ENCODE data around the gene MACROD2.
"Not testable (repeated sequence)": the region's sequence is repeated elsewhere in the genome, so short reads cannot be mapped to it uniquely, and the experiment has no call there.

MACROD2 gene

DNA sequence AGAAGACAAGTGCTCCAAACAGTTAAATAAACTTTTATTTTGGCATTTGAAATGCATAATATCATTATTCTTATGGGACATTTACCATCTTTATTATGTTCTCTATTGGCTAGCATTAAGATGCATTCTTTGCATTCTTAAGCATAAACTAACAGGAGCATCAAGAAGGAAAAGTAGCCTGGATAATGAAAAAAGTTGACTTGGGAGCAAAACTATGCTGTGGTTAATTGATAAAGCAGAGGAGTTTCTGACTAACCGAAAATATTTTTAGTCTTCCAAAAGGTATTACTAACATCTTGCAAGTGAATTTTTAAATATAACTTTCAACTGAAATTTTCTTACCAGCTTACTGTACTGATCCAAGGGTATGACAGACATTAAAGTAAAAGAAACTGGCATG lies 201.8 kb downstream of the MACROD2 start:
- no peak for DNase-seq

DNA sequence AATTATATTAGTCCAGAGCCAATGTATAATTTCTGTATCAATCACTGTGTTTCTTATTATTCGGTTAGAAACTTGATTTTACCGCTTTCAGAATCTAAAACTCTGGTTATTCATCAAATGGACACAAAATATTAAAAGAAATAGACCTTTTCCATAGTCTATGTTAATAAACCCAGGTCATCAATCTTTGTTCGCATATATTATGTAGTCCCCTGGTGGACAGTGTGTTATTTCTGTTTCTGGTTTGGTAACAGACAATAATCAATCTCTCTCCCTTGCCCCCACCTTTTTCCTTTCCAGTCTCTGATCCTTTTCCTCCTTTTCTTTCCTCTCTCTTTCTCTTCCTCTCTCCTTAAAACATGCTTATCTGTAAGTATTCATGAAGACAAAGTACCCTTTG lies 203.1 kb downstream of the MACROD2 start:
- no peak for DNase-seq

DNA sequence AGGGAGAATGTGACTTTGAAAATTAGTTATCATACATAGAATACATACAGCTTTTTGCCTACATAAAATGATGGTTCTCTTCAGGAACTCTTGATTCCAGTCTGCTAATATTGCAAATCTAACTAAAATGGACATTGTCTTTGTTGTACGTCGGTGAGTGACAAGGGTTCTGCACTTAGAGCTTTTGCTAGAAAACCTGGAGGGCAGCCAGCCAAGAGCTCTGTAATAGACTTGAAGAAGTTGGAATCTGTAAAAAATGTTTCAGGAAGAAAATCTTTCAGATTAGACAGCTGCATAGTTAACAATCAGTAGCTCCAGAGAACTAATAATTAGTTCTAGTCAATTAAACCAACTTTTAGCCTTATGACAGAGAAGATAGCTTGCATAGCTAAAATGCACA lies 203.8 kb downstream of the MACROD2 start:
- DNase-seq = no peak

DNA sequence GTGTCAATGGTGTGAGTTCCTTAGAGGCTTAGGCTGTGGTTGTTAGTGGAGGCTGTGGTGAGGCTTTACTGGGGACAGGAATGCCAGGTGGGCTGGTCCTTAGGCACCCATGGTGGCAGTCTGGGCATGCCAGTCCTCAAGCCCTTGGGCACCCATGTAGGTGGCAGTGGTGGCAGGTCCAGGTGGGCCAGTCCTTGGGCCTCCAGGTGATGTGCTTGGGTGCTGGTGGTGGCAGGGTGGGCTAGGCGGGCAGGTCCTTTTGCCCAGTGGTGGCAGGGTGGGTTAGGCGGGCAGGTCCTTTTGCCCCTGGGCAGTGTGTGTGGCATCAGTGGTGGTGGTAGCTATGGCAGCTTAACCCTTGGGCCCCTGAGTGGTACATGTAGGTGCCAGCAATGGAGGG lies 208.3 kb downstream of the MACROD2 start:
- no peak for DNase-seq

DNA sequence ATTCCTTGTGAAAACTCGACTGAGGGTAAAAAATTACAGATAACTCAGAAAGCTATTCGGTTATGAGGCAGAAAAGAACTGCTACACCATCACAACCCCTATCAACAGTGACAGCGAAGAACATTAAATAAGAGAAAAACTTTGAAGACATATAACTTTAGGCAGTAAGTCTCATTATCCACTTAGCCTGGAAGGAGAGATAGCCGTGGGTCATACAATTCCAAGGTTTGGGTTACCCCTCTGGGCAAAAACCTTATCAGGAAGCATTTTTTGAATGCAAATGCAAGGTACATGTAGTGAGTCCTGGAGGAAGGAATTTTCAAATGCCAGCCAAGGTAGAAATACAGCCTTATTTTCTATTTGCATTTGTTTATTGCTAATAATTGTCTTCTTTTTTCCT lies 212.3 kb downstream of the MACROD2 start:
- no peak for DNase-seq

DNA sequence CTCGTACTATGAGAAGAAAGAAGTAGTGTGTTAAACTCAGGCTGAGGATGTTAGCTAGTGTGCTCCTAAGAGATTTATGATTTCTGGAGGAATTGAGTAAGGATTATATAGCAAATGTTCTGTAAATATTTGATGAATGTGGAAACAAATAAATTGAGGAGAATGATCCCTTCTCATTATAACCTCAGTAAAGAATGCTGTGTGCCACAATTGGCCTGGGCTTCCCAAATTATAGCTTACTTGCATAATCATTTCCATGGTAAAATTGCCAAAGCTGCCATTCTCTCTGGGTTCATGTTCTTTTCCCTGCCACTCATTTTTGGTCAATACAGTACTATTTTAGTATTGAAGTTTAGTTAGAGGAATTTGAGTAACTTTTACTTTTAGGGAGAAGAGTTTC lies 213.6 kb downstream of the MACROD2 start:
- DNase-seq = no peak

DNA sequence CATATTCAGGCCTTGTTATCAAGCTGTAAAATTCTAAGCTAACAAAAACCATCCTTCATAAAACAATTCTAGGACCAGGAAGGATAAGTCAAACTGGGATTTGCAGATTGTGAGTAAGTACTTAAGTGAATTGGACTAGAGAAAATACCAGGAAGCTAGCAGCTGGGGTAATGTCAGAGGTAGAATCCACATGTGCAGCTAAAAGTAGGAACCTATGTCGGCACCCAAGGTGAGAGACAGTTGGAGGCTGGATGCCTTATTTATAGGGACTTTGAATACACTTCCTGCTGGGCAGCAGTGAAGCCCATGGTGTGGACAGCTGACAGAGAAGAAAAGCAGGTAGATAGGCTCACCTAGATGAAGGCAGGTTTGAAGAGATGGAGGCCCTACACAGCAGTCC lies 214.8 kb downstream of the MACROD2 start:
- DNase-seq = no peak

DNA sequence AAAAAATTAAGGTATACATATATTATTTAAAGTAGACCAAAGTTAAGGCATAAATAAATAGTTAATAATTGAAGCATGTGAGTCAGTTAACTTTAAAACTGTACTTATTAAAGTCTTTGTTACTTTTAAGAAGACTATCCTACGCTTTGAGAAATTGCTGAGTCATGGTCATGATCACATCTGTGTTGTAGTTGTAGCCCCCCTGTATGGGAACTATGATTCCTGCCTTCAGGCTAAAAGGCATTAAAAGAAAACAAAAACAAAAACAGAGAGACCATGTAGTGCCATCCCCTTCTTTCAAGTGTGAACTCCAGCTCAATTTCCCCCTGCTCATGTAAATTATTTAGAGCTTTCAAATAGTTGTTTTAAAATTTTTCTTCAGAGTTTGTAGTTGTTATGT lies 218.7 kb downstream of the MACROD2 start:
- DNase-seq = no peak

DNA sequence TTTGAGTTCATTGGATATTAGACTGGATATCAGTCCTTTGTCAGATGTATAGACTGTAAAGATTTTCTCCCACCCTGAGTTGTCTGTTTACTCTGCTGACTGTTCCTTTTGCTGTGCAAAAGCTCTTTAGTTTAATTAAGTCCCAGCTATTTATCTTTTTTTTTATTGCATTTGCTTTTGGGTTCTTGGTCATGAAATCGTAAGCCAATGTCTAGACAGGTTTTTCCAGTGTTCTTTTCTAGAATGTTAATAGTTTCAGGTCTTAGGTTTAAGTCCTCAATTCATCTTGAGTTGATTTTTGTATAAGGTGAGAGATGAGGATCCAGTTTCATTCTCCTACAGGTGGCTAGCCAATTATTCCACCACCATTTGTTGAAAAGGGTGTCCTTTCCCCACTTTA lies 220.6 kb downstream of the MACROD2 start:
- DNase-seq = not testable (repeated sequence)

DNA sequence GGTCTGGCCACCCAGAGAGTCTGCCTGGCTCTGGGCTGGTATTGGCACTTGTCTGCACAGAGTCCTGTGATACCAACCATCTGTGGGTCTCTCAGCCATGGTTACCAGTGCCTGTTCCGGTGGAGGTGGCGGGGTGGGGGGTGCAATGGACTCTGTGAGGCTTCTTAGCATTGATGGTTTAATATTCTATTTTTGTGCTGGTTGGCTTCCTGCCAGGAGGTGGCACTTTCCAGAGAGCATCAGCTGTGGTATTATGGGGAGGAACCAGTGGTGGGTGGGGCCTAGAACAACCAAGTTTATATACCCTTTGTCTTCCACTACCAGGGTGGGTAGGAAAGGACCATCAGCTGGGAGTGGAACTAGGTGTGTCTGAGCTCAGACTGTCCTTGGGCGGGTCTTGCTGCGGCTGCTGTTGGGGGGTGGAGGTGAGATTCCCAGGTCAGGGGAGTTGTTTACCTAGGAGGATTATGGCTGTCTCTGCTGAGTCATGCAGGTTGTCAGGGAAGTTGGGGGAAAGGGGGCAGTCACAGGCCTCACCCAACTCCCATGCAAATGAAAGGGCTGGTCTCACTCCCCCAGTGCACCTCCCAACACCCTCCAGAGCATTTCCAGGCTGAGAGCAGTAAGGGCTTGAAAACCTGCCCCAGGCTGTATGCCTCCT lies 224.6 kb downstream of the MACROD2 start:
- DNase-seq = peak; percentile 5

DNA sequence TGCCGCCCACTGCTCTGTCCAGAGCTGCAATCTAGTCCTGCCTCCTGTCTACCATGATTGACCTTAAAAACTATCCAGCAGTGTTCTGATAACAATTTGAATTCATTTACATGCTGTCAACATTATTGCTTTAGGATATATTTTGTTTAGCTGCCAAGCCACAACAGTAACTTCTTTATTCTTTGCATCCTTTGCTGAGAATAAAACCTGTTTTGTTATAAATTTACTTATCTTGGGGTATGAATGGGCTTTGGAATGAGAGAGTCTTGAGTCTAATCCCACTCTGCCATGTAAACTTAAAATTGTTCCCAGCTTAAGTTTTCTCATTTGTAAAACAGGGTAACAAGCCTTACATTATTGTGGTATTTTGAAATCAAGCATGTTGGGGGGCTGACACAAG lies 225.7 kb downstream of the MACROD2 start:
- no peak for DNase-seq

DNA sequence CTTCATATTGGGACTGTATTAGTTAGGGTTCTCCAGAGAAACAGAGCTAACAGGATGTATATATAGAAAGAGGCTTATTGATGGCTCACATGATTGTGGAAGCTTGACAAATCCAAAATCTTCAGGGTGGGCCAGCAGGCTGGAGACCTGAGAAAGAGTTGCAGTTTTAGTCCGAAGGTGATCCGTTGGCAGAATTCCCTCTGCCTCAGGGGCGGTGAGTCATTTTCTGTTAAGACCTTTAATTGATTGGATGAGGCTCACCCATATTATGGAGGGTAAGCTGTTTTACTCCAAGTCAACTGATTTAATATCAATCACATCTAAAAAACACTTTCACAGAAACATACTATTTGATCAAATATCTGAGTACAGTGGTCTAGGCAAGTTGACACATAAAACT lies 228.5 kb downstream of the MACROD2 start:
- no peak for DNase-seq

DNA sequence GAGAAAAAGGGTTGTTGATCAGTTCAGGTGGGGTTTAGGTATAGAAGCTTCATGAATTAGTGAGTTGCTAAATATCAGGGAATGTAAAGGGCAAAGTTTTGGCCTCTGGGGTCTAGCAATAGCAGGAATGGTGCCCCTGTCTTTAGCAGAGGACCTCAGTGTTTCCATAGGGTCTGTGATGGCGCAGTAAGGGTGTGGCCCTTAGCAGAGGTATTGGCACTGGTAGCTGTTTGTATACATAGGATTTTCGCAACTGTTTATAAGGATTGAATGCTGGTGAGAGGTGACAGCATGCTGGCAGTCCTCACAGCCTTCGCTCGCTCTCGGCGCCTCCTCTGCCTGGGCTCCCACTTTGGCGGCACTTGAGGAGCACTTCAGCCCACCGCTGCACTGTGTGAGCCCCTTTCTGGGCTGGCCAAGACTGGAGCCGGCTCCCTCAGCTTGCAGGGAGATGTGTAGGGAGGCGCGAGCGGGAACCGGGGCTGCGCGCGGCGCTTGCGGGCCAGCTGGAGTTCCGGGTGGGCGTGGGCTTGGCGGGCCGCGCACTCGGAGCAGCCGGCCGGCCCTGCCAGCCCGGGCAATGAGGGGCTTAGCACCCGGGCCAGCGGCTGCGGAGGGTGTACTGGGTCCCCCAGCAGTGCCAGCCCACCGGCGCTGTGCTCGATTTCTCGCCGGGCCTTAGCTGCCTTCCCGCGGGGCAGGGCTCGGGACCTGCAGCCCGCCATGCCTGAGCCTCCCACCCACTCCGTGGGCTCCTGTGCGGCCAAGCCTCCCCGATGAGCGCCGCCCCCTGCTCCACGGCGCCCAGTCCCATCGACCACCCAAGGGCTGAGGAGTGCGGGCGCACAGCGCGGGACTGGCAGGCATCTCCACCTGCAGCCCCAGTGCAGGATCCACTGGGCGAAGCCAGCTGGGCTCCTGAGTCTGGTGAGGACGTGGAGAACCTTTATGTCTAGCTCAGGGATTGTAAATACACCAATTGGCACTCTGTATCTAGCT lies 231.0 kb downstream of the MACROD2 start:
- not testable (repeated sequence) for DNase-seq

DNA sequence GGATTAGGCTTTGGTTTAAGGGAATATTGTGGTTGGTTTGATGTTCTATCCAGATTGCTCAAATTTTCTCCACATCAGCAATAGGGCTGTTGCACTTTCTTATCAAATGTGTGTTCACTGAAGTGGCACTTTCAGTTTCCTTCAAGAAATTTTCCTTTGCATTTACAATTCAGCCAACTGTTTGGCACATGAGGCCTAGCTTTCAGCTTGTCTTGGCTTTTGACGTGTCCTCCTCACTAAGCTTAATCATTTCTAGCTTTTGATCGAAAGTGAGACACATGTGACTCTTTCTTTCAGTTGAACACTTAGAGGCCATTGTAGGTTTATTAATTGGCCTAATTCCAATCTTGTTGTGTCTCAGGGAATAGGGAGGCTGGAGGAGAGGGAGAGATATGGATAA lies 237.3 kb downstream of the MACROD2 start:
- DNase-seq = no peak

DNA sequence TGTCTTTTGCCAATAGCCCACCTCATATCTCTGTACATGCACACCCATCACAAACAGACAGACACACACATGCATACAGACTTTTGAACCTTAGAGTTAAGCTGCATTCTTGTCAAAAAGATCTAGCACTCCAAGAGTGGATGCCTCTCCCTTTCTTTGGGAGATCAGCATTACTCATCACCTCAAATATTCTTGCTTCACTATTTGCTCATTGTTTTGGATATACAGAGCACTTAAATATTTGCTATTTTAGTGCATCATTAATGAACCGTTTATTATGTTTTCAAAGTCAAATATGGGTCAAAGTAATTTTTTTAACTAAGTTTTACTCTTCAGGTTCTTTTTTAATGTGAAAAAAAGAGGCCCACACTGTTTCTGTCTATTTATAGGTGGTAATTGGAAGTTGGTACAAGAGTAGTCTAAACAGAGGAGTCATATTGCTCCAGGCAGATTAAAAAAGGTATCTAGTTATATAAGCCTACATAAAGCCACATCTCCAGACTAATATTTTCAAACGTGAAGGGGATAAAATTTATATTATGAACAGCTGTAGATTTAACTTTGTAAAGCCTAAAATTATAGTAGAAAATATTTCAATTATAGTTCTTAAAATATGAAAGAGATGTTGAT lies 239.5 kb downstream of the MACROD2 start:
- DNase-seq = no peak

DNA sequence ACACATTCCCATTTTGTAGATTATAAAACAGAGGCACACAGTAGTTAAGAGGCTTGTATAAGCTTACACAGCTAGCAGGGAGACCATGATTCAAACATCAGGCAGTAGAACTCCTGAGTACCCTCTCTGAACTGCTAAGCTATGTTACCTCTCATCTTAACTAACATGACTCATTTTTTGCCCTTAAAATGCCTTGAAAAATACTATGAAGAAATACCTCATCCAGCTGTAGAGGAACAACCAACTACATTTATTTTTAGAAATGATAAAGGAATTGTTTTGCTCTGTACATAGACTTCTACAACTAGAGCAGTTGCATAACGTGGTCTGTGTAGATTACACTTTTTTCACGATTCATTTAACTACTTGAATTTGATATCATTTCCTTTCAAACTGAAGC lies 240.0 kb downstream of the MACROD2 start:
- DNase-seq = no peak

DNA sequence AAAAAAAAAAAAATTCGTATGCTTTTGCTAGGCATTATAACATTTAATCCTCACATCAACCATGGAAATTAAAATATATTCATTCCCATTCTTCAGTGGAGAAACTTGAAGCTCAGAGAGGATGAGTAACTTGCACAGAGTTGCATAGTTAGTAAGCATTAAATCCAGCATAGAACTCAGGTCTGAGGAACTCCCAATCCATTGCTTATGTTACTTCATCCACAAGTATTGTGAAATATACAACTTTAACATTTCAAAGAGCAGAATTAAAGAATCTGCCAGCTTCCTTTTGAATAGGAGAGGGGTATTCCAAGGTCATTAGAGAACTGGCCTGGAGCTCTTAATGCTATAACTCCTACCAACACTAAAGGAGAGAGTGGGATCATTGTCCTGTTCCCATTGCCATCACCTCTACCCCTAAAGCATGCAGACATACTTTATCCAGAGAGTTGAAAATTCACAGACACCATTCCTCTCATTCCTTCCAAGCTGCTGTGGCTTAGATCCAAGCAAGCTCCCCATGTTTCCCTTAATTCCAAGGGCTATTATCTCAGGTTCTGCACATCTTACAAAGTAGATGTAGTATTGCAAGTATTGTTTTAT lies 250.2 kb downstream of the MACROD2 start:
- DNase-seq = no peak

DNA sequence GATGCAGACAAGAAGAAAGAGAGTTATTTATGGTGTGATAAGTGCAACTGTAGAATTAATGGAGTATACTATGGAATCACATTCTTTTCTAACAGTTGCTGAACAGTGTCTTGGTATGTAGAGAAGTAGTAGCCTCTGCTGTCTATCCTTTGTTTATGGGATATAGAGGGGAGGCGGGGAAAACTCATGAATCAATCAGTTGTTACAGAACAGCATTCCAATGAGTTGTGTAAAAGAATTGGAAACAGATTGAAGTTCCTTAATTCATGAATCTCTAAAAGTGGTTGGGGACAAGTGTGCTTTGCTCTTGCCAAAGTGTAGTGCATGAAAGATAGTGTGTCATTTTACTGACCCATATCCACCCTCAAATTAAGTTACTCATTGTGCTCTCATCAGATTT lies 264.4 kb downstream of the MACROD2 start:
- DNase-seq = no peak

DNA sequence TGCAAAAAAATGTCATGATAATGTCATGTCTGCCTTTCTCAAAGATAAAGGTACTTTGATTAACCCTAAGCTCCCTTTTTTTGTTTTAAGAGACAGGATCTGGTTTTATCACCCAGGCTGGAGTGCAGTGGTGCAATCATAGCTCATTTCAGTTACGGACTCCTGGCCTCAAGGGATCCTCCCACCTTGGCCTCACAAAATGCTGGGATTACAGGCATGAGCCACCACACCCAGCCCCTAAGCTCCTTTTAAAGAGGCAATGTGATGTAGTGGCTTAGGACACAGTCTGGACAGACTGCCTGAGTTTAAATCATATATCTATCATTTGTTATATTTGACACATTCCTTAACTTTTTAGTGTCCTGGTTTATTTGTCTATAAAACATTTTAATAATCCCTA lies 265.1 kb downstream of the MACROD2 start:
- DNase-seq = no peak

DNA sequence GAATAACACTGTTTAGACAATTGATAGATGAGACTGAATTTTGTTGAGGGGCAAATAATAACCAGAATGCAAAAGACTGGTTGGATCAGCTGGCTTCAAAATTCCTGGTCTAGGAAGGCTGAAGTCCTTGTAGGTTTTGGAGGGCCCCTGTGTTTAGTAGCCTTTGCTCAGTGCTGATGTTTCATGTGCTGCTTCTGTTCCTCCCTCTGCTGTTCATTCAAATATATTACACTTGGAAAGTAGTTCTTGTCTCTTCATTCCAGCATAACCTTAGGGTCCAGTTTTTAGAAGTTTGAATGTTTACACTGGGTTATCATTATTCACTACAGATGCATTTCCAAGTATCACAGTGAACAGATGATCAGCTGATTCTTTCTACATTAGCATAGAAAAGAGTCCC lies 269.6 kb downstream of the MACROD2 start:
- DNase-seq = no peak

DNA sequence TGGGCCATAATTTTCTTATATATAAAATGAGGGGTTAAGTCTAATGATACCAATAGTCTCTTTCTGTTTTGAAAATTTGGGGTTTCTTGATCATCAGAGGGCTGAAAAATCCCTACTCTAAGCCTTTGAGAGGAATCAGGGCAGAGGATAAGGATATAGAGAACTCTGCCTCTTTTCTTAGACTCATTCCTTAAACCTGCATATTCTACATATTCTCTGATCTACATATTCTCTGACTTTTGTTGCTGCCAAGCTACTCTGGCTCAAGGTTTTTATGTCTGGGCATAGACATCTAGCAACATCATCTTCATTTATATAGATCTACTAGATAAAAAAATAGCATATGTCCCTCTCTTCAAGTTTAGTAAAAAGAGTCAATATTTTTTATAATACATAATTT lies 270.9 kb downstream of the MACROD2 start:
- no peak for DNase-seq

DNA sequence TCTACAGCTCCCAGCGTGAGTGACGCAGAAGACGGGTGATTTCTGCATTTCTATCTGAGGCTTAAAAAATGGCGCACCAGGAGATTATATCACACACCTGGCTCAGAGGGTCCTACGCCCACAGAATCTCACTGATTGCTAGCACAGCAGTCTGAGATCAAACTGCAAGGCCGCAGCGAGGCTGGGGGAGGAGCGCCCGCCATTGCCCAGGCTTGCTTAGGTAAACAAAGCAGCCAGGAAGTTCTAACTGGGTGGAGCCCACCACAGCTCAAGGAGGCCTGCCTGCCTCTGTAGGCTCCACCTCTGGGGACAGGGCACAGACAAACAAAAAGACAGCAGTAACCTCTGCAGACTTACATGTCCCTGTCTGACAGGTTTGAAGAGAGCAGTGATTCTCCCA lies 275.4 kb downstream of the MACROD2 start:
- DNase-seq = not testable (repeated sequence)

DNA sequence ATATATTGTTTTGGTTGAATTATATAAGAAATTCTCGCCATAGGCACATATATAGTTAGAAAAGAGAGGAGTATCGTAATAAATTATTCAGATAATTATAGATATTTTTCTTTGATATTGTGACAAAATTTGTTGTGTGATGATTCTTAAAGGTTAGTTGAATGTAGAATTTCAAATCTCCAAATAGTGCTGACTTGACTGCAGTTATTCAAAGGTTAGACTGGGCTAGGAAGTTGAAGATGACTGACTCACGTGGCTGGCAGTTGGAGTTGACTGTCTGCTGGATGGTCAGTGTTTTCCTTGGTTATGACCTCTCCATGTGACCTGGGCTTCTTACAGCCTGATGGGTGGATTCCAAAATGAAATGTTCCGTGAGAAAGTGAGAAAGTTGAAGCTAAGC lies 286.8 kb downstream of the MACROD2 start:
- DNase-seq = no peak

DNA sequence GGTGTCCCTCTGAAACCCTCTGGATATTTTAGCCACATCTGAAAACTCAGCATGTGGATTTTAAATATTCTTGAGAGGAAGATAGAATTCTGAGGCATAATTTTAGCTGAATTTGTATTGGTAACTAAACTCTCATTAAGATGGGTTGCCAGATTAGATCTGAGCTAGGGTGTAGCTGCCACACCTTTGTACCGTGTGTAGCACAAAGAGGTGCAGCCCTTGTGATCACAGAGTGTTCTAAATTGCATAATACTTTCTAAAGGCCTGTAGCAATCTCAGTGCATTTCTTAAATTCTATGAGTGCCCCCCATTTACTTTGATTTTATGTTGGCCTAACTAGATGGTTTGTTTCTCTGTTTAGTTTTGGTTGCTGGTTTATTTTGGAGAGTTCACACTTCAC lies 289.1 kb downstream of the MACROD2 start:
- DNase-seq = no peak
